ENCODE results near the gene PRR16.

DNA sequence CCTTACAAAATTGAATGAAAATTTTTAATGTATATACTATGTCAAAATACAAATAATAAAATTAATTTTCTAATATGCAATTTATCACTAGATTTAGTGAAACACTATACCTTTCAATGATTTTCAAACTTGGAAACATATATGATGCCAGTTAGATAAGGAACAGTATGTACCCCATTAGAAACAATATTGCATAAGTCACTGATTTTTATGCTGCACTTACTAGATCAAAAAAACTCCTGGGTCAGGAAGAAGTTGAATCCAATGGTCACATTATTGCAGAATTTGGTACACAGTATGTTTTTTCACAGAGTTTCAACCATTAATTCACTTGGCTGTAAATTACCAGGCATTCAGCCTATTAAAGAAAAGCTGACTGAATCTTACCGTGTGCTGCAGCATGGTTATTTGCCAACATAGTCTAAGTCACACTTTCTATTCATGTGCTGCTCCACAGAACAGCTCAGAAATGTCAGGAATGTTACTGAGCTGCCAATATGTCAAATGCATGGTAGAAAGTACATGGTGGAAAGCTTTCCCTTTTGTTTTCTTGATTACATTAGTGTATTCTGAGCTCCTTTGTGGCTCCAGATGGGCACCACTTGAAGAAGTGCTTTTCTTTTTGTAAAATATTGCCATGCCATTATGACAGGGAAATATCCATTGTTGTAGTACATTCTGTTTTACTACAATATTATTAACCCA lies 9.9 kb upstream of the PRR16 start:
- TF ChIP-seq, protein P1, sequence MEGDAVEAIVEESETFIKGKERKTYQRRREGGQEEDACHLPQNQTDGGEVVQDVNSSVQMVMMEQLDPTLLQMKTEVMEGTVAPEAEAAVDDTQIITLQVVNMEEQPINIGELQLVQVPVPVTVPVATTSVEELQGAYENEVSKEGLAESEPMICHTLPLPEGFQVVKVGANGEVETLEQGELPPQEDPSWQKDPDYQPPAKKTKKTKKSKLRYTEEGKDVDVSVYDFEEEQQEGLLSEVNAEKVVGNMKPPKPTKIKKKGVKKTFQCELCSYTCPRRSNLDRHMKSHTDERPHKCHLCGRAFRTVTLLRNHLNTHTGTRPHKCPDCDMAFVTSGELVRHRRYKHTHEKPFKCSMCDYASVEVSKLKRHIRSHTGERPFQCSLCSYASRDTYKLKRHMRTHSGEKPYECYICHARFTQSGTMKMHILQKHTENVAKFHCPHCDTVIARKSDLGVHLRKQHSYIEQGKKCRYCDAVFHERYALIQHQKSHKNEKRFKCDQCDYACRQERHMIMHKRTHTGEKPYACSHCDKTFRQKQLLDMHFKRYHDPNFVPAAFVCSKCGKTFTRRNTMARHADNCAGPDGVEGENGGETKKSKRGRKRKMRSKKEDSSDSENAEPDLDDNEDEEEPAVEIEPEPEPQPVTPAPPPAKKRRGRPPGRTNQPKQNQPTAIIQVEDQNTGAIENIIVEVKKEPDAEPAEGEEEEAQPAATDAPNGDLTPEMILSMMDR (IDR thresholded peaks at IDR 0.05): no peak
- no peak for TF ChIP-seq POLR2A (IDR thresholded peaks at IDR 0.05)
